Nephron (organoid): ENCODE measurements around the gene CHCHD6.

Experiments
- H3K27ac Mint-ChIP-seq, 3 experiments: 2 replicates each; pipeline ENCODE4 v1.8.0; 2020; ENCODE audit warnings: mixed read lengths in 3 of 3, mild to moderate bottlenecking in 2 of 3, moderate library complexity in 1 of 3
- H3K27me3 Mint-ChIP-seq: 2 replicates; pipeline ENCODE4 v1.8.0; 2021; ENCODE audit warnings: low read depth, mild to moderate bottlenecking, moderate library complexity, mixed read lengths
- H3K36me3 Mint-ChIP-seq: 2 replicates; pipeline ENCODE4 v1.8.0; 2020; ENCODE audit warnings: low read depth, mixed read lengths
- H3K4me1 Mint-ChIP-seq: 2 replicates; pipeline ENCODE4 v1.8.0; 2020; ENCODE audit warnings: mixed read lengths
- H3K4me3 Mint-ChIP-seq, 3 experiments: 2 replicates each; pipeline ENCODE4 v1.8.0; 2020; ENCODE audit warnings: mild to moderate bottlenecking in 3 of 3, mixed read lengths in 3 of 3, moderate library complexity in 2 of 3
- H3K9me3 Mint-ChIP-seq: 2 replicates; pipeline ENCODE4 v1.8.0; 2020; ENCODE audit warnings: mixed read lengths
- CTCF ChIP-seq, 3 experiments: fragments of 200-600 bp; sonication (generic); IDR thresholded peaks; one replicate each; pipeline ENCODE4 v1.5.0; 2021; ENCODE audit warnings: antibody characterized with exemption in 3 of 3; ENCODE audit not compliant: unreplicated experiment in 3 of 3

Gene CHCHD6

GRCh38 chr3:127001486-127002194 is 297.6 kb downstream of the CHCHD6 start:
- H3K4me1 Mint-ChIP-seq = peaks cover 22% of the 10 kb centered on the region
- peak overlapping the region in 2 of 3 experiments; percentile 61 to 64 for H3K4me3 Mint-ChIP-seq
- peak overlapping the region; percentile 91 to 97 (median 91) for H3K27ac Mint-ChIP-seq
- H3K9me3 Mint-ChIP-seq = no peaks in the 10 kb centered on the region
- no peaks in the 10 kb centered on the region for H3K27me3 Mint-ChIP-seq
- H3K36me3 Mint-ChIP-seq = no peaks in the 10 kb centered on the region
- no peak for TF ChIP-seq CTCF (IDR thresholded peaks at IDR 0.05; ENCODE audit: unreplicated experiment in 3 of 3)

DNA sequence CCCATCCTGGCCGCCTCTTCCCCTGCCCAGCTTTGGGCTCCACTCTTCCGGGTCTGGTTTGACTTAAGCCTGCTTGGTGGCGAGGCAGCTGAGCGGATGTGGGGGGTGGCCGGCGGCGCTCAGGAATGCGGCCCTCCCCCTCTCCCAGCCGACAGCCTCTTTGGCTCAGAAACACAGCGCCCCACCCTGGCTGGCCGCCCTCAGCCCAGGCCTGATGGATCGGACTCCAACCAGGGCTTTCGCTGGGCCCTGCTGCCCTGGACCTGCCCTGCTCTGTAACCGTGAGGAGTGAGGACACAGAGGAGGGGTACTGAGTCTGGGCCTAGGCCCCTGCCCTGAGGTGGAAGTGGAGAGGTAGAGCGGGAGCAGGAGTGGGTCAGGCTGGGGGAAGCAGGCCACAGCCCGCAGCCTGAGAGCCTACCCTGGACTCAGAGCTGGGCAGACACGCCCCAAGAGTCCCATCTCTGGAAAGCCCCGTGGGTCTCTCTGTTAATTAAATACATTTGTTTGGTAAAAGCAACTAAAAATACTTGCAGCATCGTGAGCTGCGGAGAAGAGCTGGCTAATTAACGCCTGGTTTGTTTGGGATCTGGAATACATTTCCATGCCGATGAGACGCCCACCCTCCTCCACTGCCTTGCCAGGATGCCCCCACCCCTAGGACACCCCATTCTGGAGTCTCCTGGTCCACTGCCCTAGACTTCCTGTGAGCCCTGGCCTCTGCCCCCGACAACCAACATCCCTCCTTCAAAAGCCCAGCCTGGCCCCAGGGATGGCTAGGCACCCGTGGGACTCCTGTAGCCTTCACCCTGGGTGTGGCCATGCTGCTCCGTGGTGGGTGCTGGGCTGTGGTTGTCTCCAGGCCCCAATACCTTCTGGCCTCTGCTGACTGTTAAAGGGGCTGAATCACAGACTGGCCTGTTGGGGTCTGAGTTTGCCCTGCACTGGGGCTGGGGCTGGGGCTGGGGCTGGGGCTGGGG is 298.4 kb downstream of the CHCHD6 start:
- Mint-ChIP-seq H3K4me1 (peaks cover 17% of the 10 kb centered on the region), H3K9me3 (no peaks in the 10 kb centered on the region), H3K36me3 (peaks cover 6% of the 10 kb centered on the region), H3K27me3 (no peaks in the 10 kb centered on the region), H3K4me3 (peak overlapping the region; percentile 32 to 64 (median 61)), H3K27ac (peak overlapping the region; percentile 91 to 97 (median 91))
- TF ChIP-seq CTCF (IDR thresholded peaks at IDR 0.05; ENCODE audit: unreplicated experiment in 3 of 3) = peak; percentile 35 to 75 (median 44)

GRCh38 chr3:127003175-127003555 is 299.1 kb downstream of the CHCHD6 start:
- no peak overlapping the region for H3K4me3 Mint-ChIP-seq
- peaks cover 10% of the 10 kb centered on the region for H3K4me1 Mint-ChIP-seq
- no peak for TF ChIP-seq CTCF (IDR thresholded peaks at IDR 0.05; ENCODE audit: unreplicated experiment in 3 of 3)
- no peaks in the 10 kb centered on the region for H3K9me3 Mint-ChIP-seq
- peaks cover 6% of the 10 kb centered on the region for H3K36me3 Mint-ChIP-seq
- no peak overlapping the region for H3K27ac Mint-ChIP-seq
- H3K27me3 Mint-ChIP-seq = no peaks in the 10 kb centered on the region

GRCh38 chr3:127003601-127004280 is 299.7 kb downstream of the CHCHD6 start:
- Mint-ChIP-seq H3K4me3 (no peak overlapping the region), H3K36me3 (peaks cover 6% of the 10 kb centered on the region), H3K27me3 (no peaks in the 10 kb centered on the region), H3K27ac (no peak overlapping the region), H3K4me1 (peaks cover 10% of the 10 kb centered on the region), H3K9me3 (no peaks in the 10 kb centered on the region)
- no peak for TF ChIP-seq CTCF (IDR thresholded peaks at IDR 0.05; ENCODE audit: unreplicated experiment in 3 of 3)

- H3K27ac Mint-ChIP-seq = no peak overlapping the region
- TF ChIP-seq CTCF (IDR thresholded peaks at IDR 0.05; ENCODE audit: unreplicated experiment in 3 of 3) = no peak
- peaks cover 10% of the 10 kb centered on the region for H3K4me1 Mint-ChIP-seq
- no peaks in the 10 kb centered on the region for H3K27me3 Mint-ChIP-seq
- H3K4me3 Mint-ChIP-seq = no peak overlapping the region
- no peaks in the 10 kb centered on the region for H3K9me3 Mint-ChIP-seq
- H3K36me3 Mint-ChIP-seq = peaks cover 6% of the 10 kb centered on the region
Measured at GRCh38 chr3:127004641-127005397, 300.8 kb downstream of the CHCHD6 start.
